Measurements from ENCODE around the gene MIPEP.

The MIPEP gene

DNA sequence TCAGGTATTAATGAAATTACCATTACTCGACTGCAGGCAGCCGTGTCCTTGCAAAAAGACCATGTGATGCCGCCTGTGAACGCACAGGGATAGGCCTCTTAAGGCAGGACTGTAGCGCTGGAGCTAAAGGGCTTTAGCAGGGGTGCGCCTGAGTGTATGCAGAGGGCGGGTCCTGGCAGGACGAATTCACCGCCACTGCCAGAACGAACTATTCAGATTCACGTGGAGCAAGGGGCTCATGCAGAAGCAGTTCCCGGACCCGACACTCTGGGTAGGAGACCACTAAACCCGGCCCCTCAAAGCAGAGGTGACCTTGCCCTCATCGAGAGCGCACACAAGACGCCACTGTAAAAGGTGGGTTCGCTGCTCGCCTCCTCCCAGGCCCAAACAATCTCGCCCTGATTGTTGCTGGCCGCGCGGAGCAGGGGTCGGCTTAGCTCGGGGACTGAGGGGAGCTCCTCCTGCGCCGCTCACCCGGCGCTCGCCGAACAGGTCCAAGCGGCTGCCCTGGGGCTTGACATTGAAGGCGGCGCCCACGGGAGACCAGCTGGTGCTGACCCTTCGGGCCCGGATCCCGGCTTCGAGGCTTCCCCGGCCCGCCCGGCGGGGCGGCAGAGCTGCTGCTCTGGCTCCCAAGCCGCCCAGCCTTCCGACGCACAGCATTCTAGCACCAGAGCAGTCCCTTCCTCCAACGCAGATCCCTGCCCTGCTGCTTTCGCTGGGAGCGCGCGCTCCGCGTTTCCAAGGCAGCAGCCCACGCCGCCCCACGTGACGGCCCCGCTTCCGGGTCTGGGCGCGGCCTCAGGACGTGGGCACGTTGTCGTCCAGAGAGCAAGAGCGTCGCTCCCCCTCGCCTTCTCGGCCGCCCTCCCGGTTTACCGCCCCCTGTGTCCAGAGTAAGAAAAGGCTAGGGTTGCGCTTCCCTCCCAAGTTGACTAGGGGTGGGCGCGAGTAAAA lies at the start of gene MIPEP:
Gene MIPEP, minus strand, starts transcription at position 743 of the 957 bp plus-strand sequence. Its CDS starts 80 bp downstream, at position 663.
- peak within 1 kb of the TSS; percentile 82 to 85 for H3K9ac ChIP-seq (ENCODE audit: low read depth in 1 of 2, low read length in 2 of 2)
- H3K9me3 ChIP-seq (ENCODE audit: control insufficient read depth in 1 of 2, low read length in 2 of 2) = no peaks in the 10 kb centered on the region
- peak within 1 kb of the TSS; percentile 68 for H3K27ac ChIP-seq (ENCODE audit: low read depth, low read length)
- H3K36me3 ChIP-seq (ENCODE audit: control insufficient read depth in 1 of 2, insufficient read depth in 2 of 2, low read length in 2 of 2) = peaks cover 6 to 9% of the 10 kb centered on the region in 2 donors
- H3K4me1 ChIP-seq (ENCODE audit: control insufficient read depth in 1 of 2, insufficient read depth in 2 of 2, low read length in 2 of 2) = peaks cover 7 to 17% of the 10 kb centered on the region in 2 donors
- no peaks in the 10 kb centered on the region for H3K27me3 ChIP-seq (ENCODE audit: control insufficient read depth in 1 of 2, insufficient read depth in 2 of 2, low read length in 2 of 2)
- H3K4me3 ChIP-seq (ENCODE audit: low read depth in 1 of 2, low read length in 2 of 2) = peak within 1 kb of the TSS; percentile 88 to 93

GRCh38 chr13:23934520-23934919 lies 45.3 kb upstream of the MIPEP start:
- Histone ChIP-seq H3K4me1 (ENCODE audit: control insufficient read depth in 1 of 2, insufficient read depth in 2 of 2, low read length in 2 of 2) (no peaks in the 10 kb centered on the region), H3K9me3 (ENCODE audit: control insufficient read depth in 1 of 2, low read length in 2 of 2) (no peaks in the 10 kb centered on the region), H3K36me3 (ENCODE audit: control insufficient read depth in 1 of 2, insufficient read depth in 2 of 2, low read length in 2 of 2) (no peaks in the 10 kb centered on the region), H3K9ac (ENCODE audit: low read depth in 1 of 2, low read length in 2 of 2) (no peak overlapping the region), H3K4me3 (ENCODE audit: low read depth in 1 of 2, low read length in 2 of 2) (no peak overlapping the region), H3K27me3 (ENCODE audit: control insufficient read depth in 1 of 2, insufficient read depth in 2 of 2, low read length in 2 of 2) (no peaks in the 10 kb centered on the region), H3K27ac (ENCODE audit: low read depth, low read length) (no peak overlapping the region)

DNA sequence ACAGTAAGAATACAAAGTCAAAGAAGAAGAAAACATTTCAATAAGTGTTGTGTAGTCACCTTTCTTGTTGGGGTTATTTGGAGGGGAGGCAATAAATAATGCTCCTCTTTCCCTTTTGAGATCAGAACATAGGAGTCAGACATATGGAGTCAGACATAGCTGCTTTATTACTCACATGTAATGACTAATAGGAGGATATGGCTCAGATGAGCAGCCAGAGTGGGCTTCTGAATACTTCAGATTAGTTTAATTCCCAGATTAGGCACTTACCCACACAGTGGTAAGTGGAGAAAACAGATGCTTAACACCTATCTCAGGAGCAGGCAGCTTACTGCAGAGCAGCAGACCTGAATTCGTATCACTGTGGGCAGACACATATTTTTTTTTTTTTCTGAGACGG lies 39.8 kb upstream of the MIPEP start:
- Histone ChIP-seq H3K4me3 (ENCODE audit: low read depth in 1 of 2, low read length in 2 of 2) (no peak overlapping the region), H3K27me3 (ENCODE audit: control insufficient read depth in 1 of 2, insufficient read depth in 2 of 2, low read length in 2 of 2) (no peaks in the 10 kb centered on the region), H3K27ac (ENCODE audit: low read depth, low read length) (no peak overlapping the region), H3K36me3 (ENCODE audit: control insufficient read depth in 1 of 2, insufficient read depth in 2 of 2, low read length in 2 of 2) (no peaks in the 10 kb centered on the region), H3K4me1 (ENCODE audit: control insufficient read depth in 1 of 2, insufficient read depth in 2 of 2, low read length in 2 of 2) (no peaks in the 10 kb centered on the region), H3K9ac (ENCODE audit: low read depth in 1 of 2, low read length in 2 of 2) (no peak overlapping the region), H3K9me3 (ENCODE audit: control insufficient read depth in 1 of 2, low read length in 2 of 2) (no peaks in the 10 kb centered on the region)

- Histone ChIP-seq H3K27ac (ENCODE audit: low read depth, low read length) (no peak overlapping the region), H3K27me3 (ENCODE audit: control insufficient read depth in 1 of 2, insufficient read depth in 2 of 2, low read length in 2 of 2) (no peaks in the 10 kb centered on the region)
These were observed 33.8 kb upstream of the MIPEP start for GRCh38 chr13:23923031-23923430.

GRCh38 chr13:23922005-23922932 lies 33.1 kb upstream of the MIPEP start:
- no peaks in the 10 kb centered on the region for H3K36me3 ChIP-seq (ENCODE audit: control insufficient read depth in 1 of 2, insufficient read depth in 2 of 2, low read length in 2 of 2)
- H3K4me1 ChIP-seq (ENCODE audit: control insufficient read depth in 1 of 2, insufficient read depth in 2 of 2, low read length in 2 of 2) = no peaks in the 10 kb centered on the region
- no peak overlapping the region for H3K27ac ChIP-seq (ENCODE audit: low read depth, low read length)
- H3K27me3 ChIP-seq (ENCODE audit: control insufficient read depth in 1 of 2, insufficient read depth in 2 of 2, low read length in 2 of 2) = peaks cover 0 to 4% of the 10 kb centered on the region in 2 donors
- H3K9ac ChIP-seq (ENCODE audit: low read depth in 1 of 2, low read length in 2 of 2) = no peak overlapping the region
- no peak overlapping the region for H3K4me3 ChIP-seq (ENCODE audit: low read depth in 1 of 2, low read length in 2 of 2)
- no peaks in the 10 kb centered on the region for H3K9me3 ChIP-seq (ENCODE audit: control insufficient read depth in 1 of 2, low read length in 2 of 2)

More at GRCh38 chr13:23923031-23923430, 33.8 kb upstream of the MIPEP start:
- no peaks in the 10 kb centered on the region for H3K4me1 ChIP-seq (ENCODE audit: control insufficient read depth in 1 of 2, insufficient read depth in 2 of 2, low read length in 2 of 2)
- no peak overlapping the region for H3K9ac ChIP-seq (ENCODE audit: low read depth in 1 of 2, low read length in 2 of 2)
- H3K36me3 ChIP-seq (ENCODE audit: control insufficient read depth in 1 of 2, insufficient read depth in 2 of 2, low read length in 2 of 2) = no peaks in the 10 kb centered on the region
- H3K4me3 ChIP-seq (ENCODE audit: low read depth in 1 of 2, low read length in 2 of 2) = no peak overlapping the region
- H3K9me3 ChIP-seq (ENCODE audit: control insufficient read depth in 1 of 2, low read length in 2 of 2) = no peaks in the 10 kb centered on the region

DNA sequence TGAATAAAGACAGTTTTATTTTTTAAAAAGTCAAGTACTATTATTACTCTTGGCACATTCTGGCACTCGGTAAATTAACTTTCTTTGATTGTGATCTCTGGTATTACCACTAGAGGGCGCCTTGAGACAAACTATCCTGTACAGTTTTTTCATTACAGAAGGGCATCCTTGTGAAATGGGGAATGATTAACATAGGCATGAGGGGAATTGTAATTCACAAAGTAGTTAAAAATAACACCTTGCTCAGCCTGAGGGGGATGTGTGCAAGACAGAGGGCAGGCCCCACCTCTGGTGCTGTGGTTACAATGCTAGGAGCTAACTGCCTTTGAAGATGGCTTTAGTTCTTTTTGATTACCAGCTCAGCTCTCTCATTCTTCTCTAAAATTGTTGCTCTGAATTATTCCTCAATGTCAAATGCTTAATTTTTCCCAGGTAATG lies 32.3 kb upstream of the MIPEP start:
- Histone ChIP-seq H3K27ac (ENCODE audit: low read depth, low read length) (no peak overlapping the region), H3K4me1 (ENCODE audit: control insufficient read depth in 1 of 2, insufficient read depth in 2 of 2, low read length in 2 of 2) (no peaks in the 10 kb centered on the region), H3K9ac (ENCODE audit: low read depth in 1 of 2, low read length in 2 of 2) (no peak overlapping the region), H3K27me3 (ENCODE audit: control insufficient read depth in 1 of 2, insufficient read depth in 2 of 2, low read length in 2 of 2) (peaks cover 0 to 6% of the 10 kb centered on the region in 2 donors), H3K36me3 (ENCODE audit: control insufficient read depth in 1 of 2, insufficient read depth in 2 of 2, low read length in 2 of 2) (no peaks in the 10 kb centered on the region), H3K4me3 (ENCODE audit: low read depth in 1 of 2, low read length in 2 of 2) (no peak overlapping the region), H3K9me3 (ENCODE audit: control insufficient read depth in 1 of 2, low read length in 2 of 2) (no peaks in the 10 kb centered on the region)

DNA sequence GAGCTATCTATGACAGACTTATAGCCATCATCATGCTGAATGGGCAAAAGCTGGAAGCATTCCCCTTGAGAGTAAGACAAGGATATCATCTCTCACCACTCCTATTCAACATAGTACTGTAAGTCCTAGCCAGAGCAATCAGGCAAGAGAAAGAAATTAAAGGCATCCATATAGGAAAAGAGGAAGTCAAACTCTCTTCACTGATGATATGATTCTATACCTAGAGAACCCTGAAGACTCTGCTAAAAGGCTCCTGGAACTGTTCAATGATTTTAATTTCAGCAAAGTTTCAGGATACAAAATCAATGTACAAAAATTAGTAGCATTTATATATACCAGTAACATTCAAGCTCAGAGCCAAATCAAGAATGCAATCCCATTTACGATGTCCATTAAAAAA lies 29.8 kb upstream of the MIPEP start:
- H3K27me3 ChIP-seq (ENCODE audit: control insufficient read depth in 1 of 2, insufficient read depth in 2 of 2, low read length in 2 of 2) = peaks cover 0 to 6% of the 10 kb centered on the region in 2 donors
- H3K36me3 ChIP-seq (ENCODE audit: control insufficient read depth in 1 of 2, insufficient read depth in 2 of 2, low read length in 2 of 2) = no peaks in the 10 kb centered on the region
- H3K27ac ChIP-seq (ENCODE audit: low read depth, low read length) = no peak overlapping the region
- no peaks in the 10 kb centered on the region for H3K4me1 ChIP-seq (ENCODE audit: control insufficient read depth in 1 of 2, insufficient read depth in 2 of 2, low read length in 2 of 2)
- H3K9me3 ChIP-seq (ENCODE audit: control insufficient read depth in 1 of 2, low read length in 2 of 2) = no peaks in the 10 kb centered on the region
- no peak overlapping the region for H3K4me3 ChIP-seq (ENCODE audit: low read depth in 1 of 2, low read length in 2 of 2)
- no peak overlapping the region for H3K9ac ChIP-seq (ENCODE audit: low read depth in 1 of 2, low read length in 2 of 2)

DNA sequence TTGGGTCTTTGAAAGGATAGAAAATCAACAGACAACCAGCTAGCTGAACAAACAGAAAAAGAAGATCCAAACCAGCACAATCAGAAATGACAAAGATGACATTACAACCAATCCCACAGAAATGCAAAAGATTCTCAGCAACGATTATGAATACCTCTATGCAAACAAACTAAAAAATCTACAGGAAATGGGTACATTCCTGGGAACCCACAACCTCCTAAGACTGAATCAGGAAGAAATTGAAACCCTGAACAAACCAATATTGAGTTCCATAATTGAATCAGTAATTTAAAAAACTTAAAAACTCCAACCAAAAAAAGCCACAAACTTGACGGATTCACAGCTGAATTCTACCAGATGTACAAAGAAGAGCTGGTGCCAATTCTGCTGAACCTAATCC lies 29.0 kb upstream of the MIPEP start:
- no peaks in the 10 kb centered on the region for H3K36me3 ChIP-seq (ENCODE audit: control insufficient read depth in 1 of 2, insufficient read depth in 2 of 2, low read length in 2 of 2)
- H3K9ac ChIP-seq (ENCODE audit: low read depth in 1 of 2, low read length in 2 of 2) = no peak overlapping the region
- H3K4me1 ChIP-seq (ENCODE audit: control insufficient read depth in 1 of 2, insufficient read depth in 2 of 2, low read length in 2 of 2) = no peaks in the 10 kb centered on the region
- no peaks in the 10 kb centered on the region for H3K9me3 ChIP-seq (ENCODE audit: control insufficient read depth in 1 of 2, low read length in 2 of 2)
- H3K27me3 ChIP-seq (ENCODE audit: control insufficient read depth in 1 of 2, insufficient read depth in 2 of 2, low read length in 2 of 2) = peaks cover 0 to 6% of the 10 kb centered on the region in 2 donors
- H3K4me3 ChIP-seq (ENCODE audit: low read depth in 1 of 2, low read length in 2 of 2) = no peak overlapping the region
- H3K27ac ChIP-seq (ENCODE audit: low read depth, low read length) = no peak overlapping the region

GRCh38 chr13:23915308-23915707 lies 26.1 kb upstream of the MIPEP start:
- Histone ChIP-seq H3K9ac (ENCODE audit: low read depth in 1 of 2, low read length in 2 of 2) (no peak overlapping the region), H3K4me1 (ENCODE audit: control insufficient read depth in 1 of 2, insufficient read depth in 2 of 2, low read length in 2 of 2) (no peaks in the 10 kb centered on the region), H3K9me3 (ENCODE audit: control insufficient read depth in 1 of 2, low read length in 2 of 2) (no peaks in the 10 kb centered on the region), H3K4me3 (ENCODE audit: low read depth in 1 of 2, low read length in 2 of 2) (no peak overlapping the region), H3K27me3 (ENCODE audit: control insufficient read depth in 1 of 2, insufficient read depth in 2 of 2, low read length in 2 of 2) (peaks cover 0 to 6% of the 10 kb centered on the region in 2 donors), H3K36me3 (ENCODE audit: control insufficient read depth in 1 of 2, insufficient read depth in 2 of 2, low read length in 2 of 2) (no peaks in the 10 kb centered on the region), H3K27ac (ENCODE audit: low read depth, low read length) (no peak overlapping the region)

DNA sequence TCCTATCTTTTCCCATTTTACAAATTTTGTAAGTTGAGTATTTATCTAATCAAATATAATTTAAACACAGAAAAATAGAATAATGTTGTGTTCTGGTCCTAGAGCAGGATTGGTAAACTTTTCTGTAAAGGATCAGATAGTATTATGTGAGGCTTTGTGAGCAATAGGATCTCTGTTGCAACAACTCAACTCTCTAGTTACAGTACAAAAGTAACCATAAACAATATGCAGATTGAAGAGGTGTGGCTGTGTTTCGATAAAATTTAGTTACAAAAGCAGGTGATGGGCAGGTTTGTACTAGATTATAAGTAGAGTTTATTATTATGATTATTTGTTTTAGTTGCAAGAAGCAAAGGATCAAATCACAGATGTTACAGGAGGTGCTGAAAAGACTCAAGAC lies 23.3 kb upstream of the MIPEP start:
- H3K36me3 ChIP-seq (ENCODE audit: control insufficient read depth in 1 of 2, insufficient read depth in 2 of 2, low read length in 2 of 2) = no peaks in the 10 kb centered on the region
- H3K4me3 ChIP-seq (ENCODE audit: low read depth in 1 of 2, low read length in 2 of 2) = no peak overlapping the region
- H3K27ac ChIP-seq (ENCODE audit: low read depth, low read length) = no peak overlapping the region
- H3K27me3 ChIP-seq (ENCODE audit: control insufficient read depth in 1 of 2, insufficient read depth in 2 of 2, low read length in 2 of 2) = peaks cover 5 to 6% of the 10 kb centered on the region in 2 donors
- H3K9me3 ChIP-seq (ENCODE audit: control insufficient read depth in 1 of 2, low read length in 2 of 2) = no peaks in the 10 kb centered on the region
- H3K4me1 ChIP-seq (ENCODE audit: control insufficient read depth in 1 of 2, insufficient read depth in 2 of 2, low read length in 2 of 2) = no peaks in the 10 kb centered on the region
- no peak overlapping the region for H3K9ac ChIP-seq (ENCODE audit: low read depth in 1 of 2, low read length in 2 of 2)

Measured in duodenal mucosa (tissue), 2 donors.